ENCODE results near the gene SERINC3.

The SERINC3 gene

GRCh38 chr20:44457016-44457415 is 64.9 kb downstream of the SERINC3 start:
- TF ChIP-seq CTCF (conservative IDR thresholded peaks at IDR 0.05): no peak
- TF ChIP-seq ZFX (IDR thresholded peaks at IDR 0.05): no peak
- no peak overlapping the region for H3K27ac ChIP-seq

- H3K27ac ChIP-seq: no peak overlapping the region
- TF ChIP-seq CTCF (conservative IDR thresholded peaks at IDR 0.05) (no peak), ZFX (IDR thresholded peaks at IDR 0.05) (no peak)
Observed at GRCh38 chr20:44456611-44457010, 65.3 kb downstream of the SERINC3 start.

- TF ChIP-seq CTCF (conservative IDR thresholded peaks at IDR 0.05): no peak
- TF ChIP-seq ZFX (IDR thresholded peaks at IDR 0.05): no peak
- H3K27ac ChIP-seq: no peak overlapping the region
Observed at GRCh38 chr20:44455126-44455525, 66.7 kb downstream of the SERINC3 start.

GRCh38 chr20:44454306-44454963 is 67.4 kb downstream of the SERINC3 start:
- no peak for TF ChIP-seq CTCF (conservative IDR thresholded peaks at IDR 0.05)
- no peak for TF ChIP-seq ZFX (IDR thresholded peaks at IDR 0.05)
- H3K27ac ChIP-seq: no peak overlapping the region

GRCh38 chr20:44450903-44451450 is 70.9 kb downstream of the SERINC3 start:
- no peak for TF ChIP-seq ZFX (IDR thresholded peaks at IDR 0.05)
- TF ChIP-seq CTCF (conservative IDR thresholded peaks at IDR 0.05): no peak
- peak overlapping the region; percentile 42; the same call in 1 of the 2 replicates for H3K27ac ChIP-seq

GRCh38 chr20:44450281-44450889 is 71.5 kb downstream of the SERINC3 start:
- TF ChIP-seq CTCF (conservative IDR thresholded peaks at IDR 0.05) (no peak), ZFX (IDR thresholded peaks at IDR 0.05) (no peak)
- H3K27ac ChIP-seq: peak overlapping the region; percentile 42; the same call in 1 of the 2 replicates

- TF ChIP-seq ZFX (IDR thresholded peaks at IDR 0.05) (no peak), CTCF (conservative IDR thresholded peaks at IDR 0.05) (no peak)
- H3K27ac ChIP-seq: peak overlapping the region; percentile 42; the same call in 1 of the 2 replicates
Observed at GRCh38 chr20:44449864-44450263, 72.0 kb downstream of the SERINC3 start.
